LHCN-M2 (cell line): ENCODE data around the gene MPND. TPM values are rescaled to one million over a fixed set of nuclear protein-coding genes. Genes with fewer than 3 reads are reported as not detected.

ENCODE experiments used
- DNase-seq: peaks from one replicate; pipeline ENCODE4 v3.0.0-alpha.2; 2012; ENCODE audit warnings: low read depth
- total RNA-seq: library from RNA; depleted of rRNA; stranded (reverse); fragments of >200 nt; gene quantifications from 2 replicates; pipeline ENCODE4 v1.2.3, GENCODE V29; 2014

The MPND gene
- total RNA-seq, 1 experiment from 2014 or later: 5.1 TPM

DNA sequence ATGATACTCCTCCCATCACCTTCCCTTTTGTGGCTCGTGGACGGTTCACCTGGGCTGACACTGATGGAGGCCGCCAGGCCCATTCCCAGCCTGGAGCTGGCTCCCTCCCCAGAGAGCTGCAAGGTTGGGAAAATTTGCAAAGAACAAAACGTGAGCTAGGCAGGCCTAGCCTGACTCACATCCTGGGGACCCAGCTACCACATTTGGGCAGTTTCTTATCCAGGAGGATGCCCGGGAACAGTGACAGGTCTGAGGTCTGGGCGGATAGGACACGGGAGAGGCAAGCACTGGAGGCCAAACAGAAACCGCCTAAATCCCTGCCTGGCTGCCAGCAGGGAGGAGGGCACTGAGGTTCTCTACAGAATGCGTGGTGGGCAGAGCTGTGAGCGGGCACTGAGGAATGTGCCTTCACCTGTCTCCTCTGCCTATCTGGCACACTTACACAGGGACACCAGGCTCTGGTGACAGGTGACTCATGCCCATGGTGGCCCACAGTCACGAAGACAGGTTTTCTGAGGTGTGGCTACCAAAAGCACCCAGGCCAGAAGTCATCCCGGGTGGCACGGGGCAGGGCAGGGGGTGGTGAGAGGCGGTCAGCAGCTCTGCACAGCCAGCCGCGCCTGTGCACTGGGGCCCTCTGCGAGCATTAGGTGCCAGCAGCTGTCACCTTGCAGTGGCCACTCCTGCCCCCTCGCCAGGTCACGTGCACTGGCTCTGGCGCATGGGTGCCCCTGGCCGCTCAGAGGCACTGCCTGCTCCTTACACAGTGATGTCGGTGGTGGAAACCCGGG, 33.8 kb downstream of the MPND start:
- DNase-seq: peak; percentile 85

GRCh38 chr19:4378886-4379285, 35.5 kb downstream of the MPND start:
- DNase-seq: no peak

GRCh38 chr19:4379383-4380253, 36.3 kb downstream of the MPND start:
- peak; percentile 99 for DNase-seq

DNA sequence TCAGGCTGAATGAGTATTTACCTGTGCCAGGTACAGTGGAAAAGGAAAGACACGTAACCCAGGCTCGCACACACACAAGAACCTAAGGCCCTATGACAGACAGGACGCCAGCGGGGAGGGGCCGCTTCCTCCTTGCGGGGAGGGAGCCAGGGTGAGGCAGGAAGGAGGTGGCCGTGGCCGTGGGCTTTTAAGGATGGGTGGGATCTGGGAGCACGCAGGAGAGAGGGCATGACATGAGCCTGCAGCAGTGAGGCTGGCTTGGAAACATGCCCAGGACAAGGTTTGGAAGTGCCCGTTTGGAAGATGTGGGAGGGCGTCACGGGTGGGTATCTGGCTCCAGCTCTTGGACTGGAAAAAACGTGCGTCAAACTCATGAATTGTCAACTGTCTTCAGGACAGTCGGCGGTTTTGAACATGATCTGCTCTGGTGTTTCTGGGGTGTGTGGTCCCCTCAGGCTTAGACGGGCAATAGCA, 36.9 kb downstream of the MPND start:
- no peak for DNase-seq

- no peak for DNase-seq
Observed at GRCh38 chr19:4385291-4386040, 42.1 kb downstream of the MPND start.

DNA sequence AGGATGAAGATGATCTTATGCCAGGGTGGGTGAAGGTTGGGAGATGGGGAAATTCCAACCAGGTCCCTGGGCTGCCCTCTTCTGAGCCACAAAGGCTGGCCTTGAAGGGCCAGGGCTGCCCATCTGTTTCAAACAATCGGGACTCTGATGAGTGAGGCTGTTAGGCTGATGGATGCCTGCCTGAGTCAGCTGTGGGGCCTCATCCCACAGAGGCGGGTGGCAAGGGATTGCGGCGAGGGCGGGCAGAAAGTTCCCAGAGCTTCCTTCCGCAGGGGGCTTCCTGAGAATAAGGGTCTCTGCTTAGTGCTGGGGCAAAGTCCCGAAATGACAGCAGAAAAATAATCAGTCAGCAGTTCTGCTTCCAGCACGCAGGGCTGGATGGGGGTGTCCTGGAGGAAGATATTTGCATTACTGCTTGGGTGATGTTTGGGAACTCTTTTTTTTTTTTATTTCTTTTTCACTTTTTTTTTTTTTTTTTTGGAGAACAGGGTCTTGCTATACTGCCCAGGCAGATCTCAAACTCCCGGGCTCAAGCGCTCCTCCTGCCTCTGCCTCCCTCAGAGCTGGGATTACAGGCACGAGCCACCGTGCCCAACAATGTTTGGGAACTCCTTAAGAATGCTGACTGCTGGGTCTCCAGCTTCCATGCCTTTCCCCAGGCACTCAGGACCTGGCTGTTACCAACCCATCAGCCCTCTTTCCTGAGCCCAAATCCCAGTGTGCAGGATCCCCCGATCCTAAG, 42.9 kb downstream of the MPND start:
- peak; percentile 91 for DNase-seq

- no peak for DNase-seq
Observed at GRCh38 chr19:4388337-4389063, 45.1 kb downstream of the MPND start.

DNA sequence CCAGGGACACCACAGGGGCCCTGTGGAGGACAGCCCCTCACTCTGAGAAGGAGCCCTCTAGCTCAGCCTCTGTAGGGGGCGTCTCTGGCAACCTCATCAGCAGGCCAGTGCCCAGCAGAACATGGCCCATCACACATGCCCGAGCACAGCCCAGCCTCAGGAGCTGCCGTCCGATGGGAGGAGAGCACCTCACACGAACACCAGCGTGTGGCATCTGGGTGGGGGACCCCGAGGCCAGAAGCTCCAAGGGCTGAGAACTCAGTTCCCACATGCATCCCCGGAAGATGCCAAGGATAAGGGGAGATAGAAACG, 45.7 kb downstream of the MPND start:
- no peak for DNase-seq

DNA sequence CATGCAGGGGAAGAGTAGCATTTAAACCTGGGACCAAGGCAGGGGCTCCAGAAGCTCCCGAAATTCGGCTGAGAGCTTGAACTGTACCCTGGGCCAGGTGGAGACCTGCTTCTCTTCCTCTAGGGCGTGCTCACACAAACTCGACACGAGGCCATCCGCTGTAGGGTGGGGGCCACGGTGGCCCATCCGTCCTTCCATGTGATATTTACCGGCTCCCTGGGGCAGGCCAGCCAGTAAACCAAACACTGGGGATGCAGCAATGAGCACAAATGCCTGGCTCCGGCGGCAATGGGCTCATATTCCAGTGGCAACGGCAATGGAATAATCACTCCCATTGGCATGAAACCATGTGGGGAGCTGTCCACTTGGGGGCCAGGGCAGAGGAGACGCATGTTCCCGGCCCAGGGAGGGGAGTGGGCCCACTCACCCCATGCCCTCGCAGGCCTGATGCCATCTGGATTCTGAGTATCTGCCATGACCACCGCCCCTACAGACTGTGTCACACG, 46.2 kb downstream of the MPND start:
- DNase-seq: no peak

GRCh38 chr19:4390017-4390566, 46.7 kb downstream of the MPND start:
- DNase-seq: no peak

DNA sequence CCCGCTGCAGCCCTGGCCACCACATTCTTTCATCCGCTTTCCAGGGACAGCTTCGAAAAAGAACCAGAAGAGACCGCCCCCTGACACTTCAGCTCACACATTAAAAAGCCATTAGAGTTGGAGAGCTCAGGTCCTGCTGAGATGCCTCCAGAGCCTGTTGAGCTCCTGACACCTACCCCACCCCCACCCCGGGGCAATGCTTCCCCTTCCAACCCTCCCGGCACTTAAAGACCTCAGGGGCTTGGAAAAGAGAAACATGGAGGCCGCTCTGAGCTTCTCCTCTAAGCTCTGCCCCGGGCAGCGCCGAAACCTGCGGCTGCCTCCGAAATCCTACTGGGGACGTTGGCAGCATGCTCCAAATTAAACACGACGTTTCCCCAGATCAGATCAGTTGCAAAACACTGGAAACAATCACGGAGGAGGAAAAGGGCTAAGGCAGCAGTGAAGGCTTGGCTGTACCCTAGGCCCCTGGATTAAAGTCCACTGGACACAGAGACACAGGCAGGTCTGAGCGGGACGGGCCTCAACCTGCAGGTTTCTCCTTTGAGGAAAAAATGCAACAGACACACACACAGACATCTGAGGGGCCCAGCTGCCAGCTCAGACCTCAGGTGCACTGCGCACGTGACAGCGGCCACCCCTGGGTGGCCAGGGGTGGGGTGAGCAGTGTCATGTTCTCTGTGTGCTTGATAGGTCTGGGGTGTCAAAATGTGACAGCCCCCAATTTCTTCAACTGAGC, 47.4 kb downstream of the MPND start:
- DNase-seq: no peak

DNA sequence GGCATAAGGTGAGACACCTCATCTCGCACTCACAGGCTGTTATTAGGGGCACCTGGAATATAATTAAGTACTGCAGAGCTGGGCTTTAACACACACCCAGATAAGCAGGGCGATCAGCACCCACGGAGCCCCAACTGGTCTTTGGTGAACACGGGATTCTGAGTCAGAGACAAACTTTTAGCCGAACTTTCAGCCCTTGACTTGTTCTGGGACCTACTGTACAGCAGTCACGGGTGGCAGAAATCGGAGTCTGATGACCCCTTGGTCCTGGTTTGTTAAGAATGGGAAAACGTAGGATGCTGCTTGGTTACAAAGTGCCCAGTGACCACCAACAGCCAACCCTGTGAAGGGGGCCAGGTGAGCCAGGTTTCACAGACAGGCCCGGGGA, 47.9 kb downstream of the MPND start:
- DNase-seq: no peak

DNA sequence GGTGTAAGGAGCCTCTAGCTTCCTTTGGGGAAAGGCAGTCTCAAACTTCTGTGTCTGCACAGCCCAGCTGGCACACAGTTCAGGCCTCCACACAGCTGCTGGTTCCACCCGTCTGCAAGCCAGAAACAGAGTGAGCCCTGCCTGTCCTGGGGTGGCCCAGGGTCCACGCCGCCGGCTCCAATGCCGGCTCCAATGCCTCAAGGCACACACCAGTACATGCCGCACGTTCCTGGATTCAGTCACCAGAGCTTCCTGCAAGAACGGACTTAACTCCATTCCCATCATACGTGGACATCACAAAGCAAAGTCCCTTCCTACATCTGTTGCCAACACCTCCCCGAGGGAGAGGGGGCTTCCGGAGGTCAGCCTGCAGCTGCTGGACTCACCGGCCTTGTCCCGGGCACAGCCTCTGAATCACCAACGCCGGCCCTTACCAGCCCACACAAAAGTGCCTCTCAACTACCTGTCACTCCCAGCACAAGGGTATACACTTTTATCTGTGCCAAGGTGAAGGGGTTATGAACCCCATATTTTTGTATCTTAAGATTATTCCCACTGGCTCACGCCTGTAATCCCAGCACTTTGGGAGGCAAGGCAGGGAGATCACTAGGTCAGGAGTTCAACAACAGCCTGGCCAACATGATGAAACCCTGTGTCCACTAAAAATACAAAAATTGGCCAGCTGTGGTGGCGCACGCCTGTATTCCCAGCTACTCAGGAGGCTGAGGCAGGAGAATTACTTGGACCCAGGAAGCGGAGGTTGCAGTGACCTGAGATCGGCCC, 48.5 kb downstream of the MPND start:
- DNase-seq: peak; percentile 98

GRCh38 chr19:4393947-4394590, 50.7 kb downstream of the MPND start:
- peak; percentile 84 for DNase-seq

- DNase-seq: no peak
Observed at GRCh38 chr19:4396949-4397783, 53.8 kb downstream of the MPND start.

DNA sequence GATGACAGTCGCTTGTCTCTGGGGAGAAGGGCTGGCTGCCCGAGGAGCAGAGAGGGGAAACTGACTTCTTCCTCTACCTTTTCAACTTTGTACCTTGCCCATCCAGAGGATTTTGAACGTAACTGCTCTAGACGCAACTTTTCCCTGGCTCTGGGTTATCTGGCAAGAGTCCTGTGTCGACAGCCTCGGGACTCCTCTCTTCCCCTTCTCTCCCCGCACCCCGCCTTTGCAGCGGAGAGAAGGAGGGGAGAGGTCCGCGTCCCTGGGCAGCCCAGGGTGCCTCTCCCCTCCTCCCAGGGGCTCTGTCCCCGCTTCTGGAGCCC, 56.4 kb downstream of the MPND start:
- no peak for DNase-seq
